H9 (cell line): Measurements from ENCODE around the gene B4GALT6. TPM values are rescaled to one million over a fixed set of nuclear protein-coding genes. Genes with fewer than 3 reads are reported as not detected.

Experiments used
- DNase-seq: peaks from one replicate; pipeline ENCODE4 v3.0.0-alpha.2; 2017
- H2AFZ ChIP-seq: one replicate; pipeline ENCODE4 v1.6.1; 2013; ENCODE audit warnings: mild to moderate bottlenecking, low read length, control low read depth, moderate library complexity
- H2AK5ac ChIP-seq: 2 replicates; pipeline ENCODE4 v1.6.1; 2013; ENCODE audit warnings: low read length, control low read depth, mixed read lengths; ENCODE audit not compliant: insufficient read length
- H2BK120ac ChIP-seq: one replicate; pipeline ENCODE4 v1.6.1; 2013; ENCODE audit warnings: low read depth, mild to moderate bottlenecking, low read length, control low read depth, inconsistent platforms; ENCODE audit not compliant: poor library complexity, severe bottlenecking
- H2BK12ac ChIP-seq: 2 replicates; pipeline ENCODE4 v1.6.1; 2013; ENCODE audit warnings: low read length, control low read depth, mixed read lengths, low read depth; ENCODE audit not compliant: insufficient read length
- H2BK15ac ChIP-seq: 2 replicates; pipeline ENCODE4 v1.6.1; 2013; ENCODE audit warnings: low read depth, low read length, control low read depth
- H2BK20ac ChIP-seq: one replicate; pipeline ENCODE4 v1.6.1; 2013; ENCODE audit warnings: low read depth, mild to moderate bottlenecking, low read length, control low read depth, inconsistent platforms; ENCODE audit not compliant: poor library complexity, severe bottlenecking
- H2BK5ac ChIP-seq: 2 replicates; pipeline ENCODE4 v1.6.1; 2013; ENCODE audit warnings: low read length, control low read depth, mixed read lengths; ENCODE audit not compliant: insufficient read length
- H3K14ac ChIP-seq: 2 replicates; pipeline ENCODE4 v1.6.1; 2013; ENCODE audit warnings: low read length, control low read depth; ENCODE audit not compliant: insufficient read depth
- H3K18ac ChIP-seq: 2 replicates; pipeline ENCODE4 v1.6.1; 2013; ENCODE audit warnings: low read depth, mild to moderate bottlenecking, mixed read lengths, low read length, control low read depth; ENCODE audit not compliant: insufficient read length
- H3K23ac ChIP-seq: 2 replicates; pipeline ENCODE4 v1.6.1; 2013; ENCODE audit warnings: low read length, control low read depth, mixed read lengths, low read depth; ENCODE audit not compliant: insufficient read length
- H3K23me2 ChIP-seq: 2 replicates; pipeline ENCODE4 v1.6.1; 2013; ENCODE audit warnings: low read depth, mild to moderate bottlenecking, mixed read lengths, low read length, control low read depth; ENCODE audit not compliant: insufficient read length, poor library complexity, severe bottlenecking
- H3K27ac ChIP-seq: 2 replicates; pipeline ENCODE4 v1.5.1; 2013; ENCODE audit warnings: low read length, control low read depth, mixed read lengths, low read depth; ENCODE audit not compliant: insufficient read length
- H3K27me3 ChIP-seq: 2 replicates; pipeline ENCODE4 v1.6.1; 2013; ENCODE audit warnings: low read length, control low read depth, inconsistent platforms; ENCODE audit not compliant: insufficient read depth
- H3K4ac ChIP-seq: 2 replicates; pipeline ENCODE4 v1.6.1; 2013; ENCODE audit warnings: low read depth, mild to moderate bottlenecking, control low read depth, inconsistent platforms, low read length, moderate library complexity
- H3K4me1 ChIP-seq: 2 replicates; pipeline ENCODE4 v1.6.1; 2013; ENCODE audit warnings: low read length, control low read depth, inconsistent platforms; ENCODE audit not compliant: insufficient read depth
- H3K4me2 ChIP-seq: 2 replicates; pipeline ENCODE4 v1.6.1; 2013; ENCODE audit warnings: low read length, control low read depth, mixed read lengths; ENCODE audit not compliant: insufficient read length, insufficient read depth
- H3K56ac ChIP-seq: 2 replicates; pipeline ENCODE4 v1.6.1; 2013; ENCODE audit warnings: low read depth, mild to moderate bottlenecking, mixed read lengths, low read length, control low read depth; ENCODE audit not compliant: insufficient read length
- H3K79me1 ChIP-seq: 2 replicates; pipeline ENCODE4 v1.6.1; 2013; ENCODE audit warnings: low read depth, mild to moderate bottlenecking, moderate library complexity, low read length, control low read depth, inconsistent platforms; ENCODE audit not compliant: insufficient read depth, poor library complexity, severe bottlenecking
- H3K79me2 ChIP-seq: 2 replicates; pipeline ENCODE4 v1.6.1; 2013; ENCODE audit warnings: low read length, control low read depth, inconsistent platforms; ENCODE audit not compliant: insufficient read depth
- H3K9ac ChIP-seq: 2 replicates; pipeline ENCODE4 v1.6.1; 2013; ENCODE audit warnings: low read length, control low read depth, mixed read lengths; ENCODE audit not compliant: insufficient read length; ENCODE audit errors: extremely low read depth
- H3K9me3 ChIP-seq: one replicate; pipeline ENCODE4 v1.6.1; 2013; ENCODE audit warnings: low read depth, low read length, inconsistent platforms; ENCODE audit not compliant: control insufficient read depth
- H3T11ph ChIP-seq: one replicate; pipeline ENCODE4 v1.6.1; 2013; ENCODE audit warnings: mild to moderate bottlenecking, low read length, control low read depth, inconsistent platforms
- H4K20me1 ChIP-seq: one replicate; pipeline ENCODE4 v1.6.1; 2013; ENCODE audit not compliant: control insufficient read depth, insufficient read length, insufficient read depth
- H4K5ac ChIP-seq: 2 replicates; pipeline ENCODE4 v1.6.1; 2013; ENCODE audit warnings: low read depth, mild to moderate bottlenecking, mixed read lengths, low read length, control low read depth; ENCODE audit not compliant: insufficient read length
- H4K8ac ChIP-seq: replicated peaks from 2 replicates; pipeline ENCODE4 v1.6.1; 2013; ENCODE audit warnings: low read length, control low read depth, mixed read lengths, low read depth; ENCODE audit not compliant: insufficient read length
- H4K91ac ChIP-seq: 2 replicates; pipeline ENCODE4 v1.6.1; 2013; ENCODE audit warnings: low read depth, mild to moderate bottlenecking, moderate library complexity, mixed read lengths, low read length, control low read depth; ENCODE audit not compliant: insufficient read length
- H3K27ac Mint-ChIP-seq, 3 experiments: 2 replicates in 2 of 3; 3 replicates in 1 of 3; pipeline ENCODE4 v1.8.0; 2020 to 2021; ENCODE audit warnings: mixed read lengths in 3 of 3, mild to moderate bottlenecking in 1 of 3, moderate library complexity in 1 of 3
- H3K27me3 Mint-ChIP-seq: 2 replicates; pipeline ENCODE4 v1.8.0; 2021; ENCODE audit warnings: low read depth, mild to moderate bottlenecking, moderate library complexity, mixed read lengths
- H3K36me3 Mint-ChIP-seq, 3 experiments: 2 replicates in 2 of 3; 3 replicates in 1 of 3; pipeline ENCODE4 v1.8.0; 2020 to 2021; ENCODE audit warnings: low read depth in 3 of 3, mixed read lengths in 3 of 3; ENCODE audit not compliant: insufficient read depth in 1 of 3
- H3K4me1 Mint-ChIP-seq, 2 experiments: 2 replicates each; pipeline ENCODE4 v1.8.0; 2020; ENCODE audit warnings: mixed read lengths in 2 of 2
- H3K4me3 Mint-ChIP-seq, 2 experiments: 2 replicates in 1 of 2; 3 replicates in 1 of 2; pipeline ENCODE4 v1.8.0; 2020 to 2021; ENCODE audit warnings: mild to moderate bottlenecking in 2 of 2, mixed read lengths in 2 of 2, moderate library complexity in 1 of 2
- H3K9me3 Mint-ChIP-seq, 2 experiments: 2 replicates in 1 of 2; 3 replicates in 1 of 2; pipeline ENCODE4 v1.8.0; 2020; ENCODE audit warnings: mild to moderate bottlenecking in 2 of 2, mixed read lengths in 2 of 2, moderate library complexity in 1 of 2
- CTCF ChIP-seq: fragments of 200-600 bp; sonication (generic); conservative IDR thresholded peaks from 3 replicates; pipeline ENCODE4 v1.8.0; 2021; ENCODE audit warnings: antibody characterized with exemption, mild to moderate bottlenecking
- WGBS: extraction: QIAGEN DNeasy Blood & Tissue Kit; methylation state at CpG from one replicate; pipeline ENCODE4 v1.1.7; 2013; ENCODE audit warnings: missing lambda C conversion rate, low lambda C conversion rate, mixed read lengths; ENCODE audit not compliant: insufficient read length; ENCODE audit errors: extremely low coverage; 5-methylcytosine and 5-hydroxymethylcytosine counted together
- total RNA-seq: library from RNA; stranded (reverse); gene quantifications from 2 replicates; pipeline ENCODE4 v1.2.1, GENCODE V29; 2021

B4GALT6 gene
- total RNA-seq, 1 experiment from 2014 or later = 34.1 TPM

GRCh38 chr18:31617031-31617717 lies 67.2 kb downstream of the B4GALT6 start:
- Histone ChIP-seq H3K4me2 (no peak overlapping the region), H2AFZ (no peak overlapping the region), H3K79me1 (no peaks in the 10 kb centered on the region), H2BK20ac (no peak overlapping the region), H3K14ac (no peak overlapping the region), H3K4me1 (no peaks in the 10 kb centered on the region), H3K27me3 (no peaks in the 10 kb centered on the region), H3K56ac (no peak overlapping the region), H3K79me2 (no peaks in the 10 kb centered on the region), H2BK120ac (no peak overlapping the region), H3K23me2 (no peaks in the 10 kb centered on the region), H3K18ac (peak overlapping the region; percentile 27), H2AK5ac (no peak overlapping the region), H2BK5ac (no peak overlapping the region), H4K91ac (no peak overlapping the region), H3K9me3 (no peaks in the 10 kb centered on the region), H2BK12ac (no peak overlapping the region), H3K4ac (no peak overlapping the region), H3K9ac (no peak overlapping the region), H4K20me1 (no peaks in the 10 kb centered on the region), H3K23ac (no peak overlapping the region), H3T11ph (no peak overlapping the region), H3K27ac (no peak overlapping the region), H4K8ac (no peak overlapping the region), H2BK15ac (no peak overlapping the region), H4K5ac (no peak overlapping the region)
- H3K9me3 Mint-ChIP-seq = no peaks in the 10 kb centered on the region
- no peak for DNase-seq
- no peaks in the 10 kb centered on the region for H3K27me3 Mint-ChIP-seq
- no CpG with 5 or more reads among the region's 5 CpGs for whole genome bisulfite sequencing
- peaks cover 8% of the 10 kb centered on the region in 2 experiments for H3K4me1 Mint-ChIP-seq
- TF ChIP-seq CTCF = no peak
- no peaks in the 10 kb centered on the region for H3K36me3 Mint-ChIP-seq
- no peak overlapping the region for H3K4me3 Mint-ChIP-seq
- H3K27ac Mint-ChIP-seq = peak overlapping the region in 1 of 3 experiments; percentile 6; a peak in 1 of 7 replicates
